CMK (cell line): ENCODE results near the gene PPP4R1.
"Not testable (repeated sequence)": the region's sequence is repeated elsewhere in the genome, so short reads cannot be mapped to it uniquely, and the experiment has no call there.

Experiments
- DNase-seq: peaks from one replicate; pipeline ENCODE4 v3.0.0-alpha.2; 2010; ENCODE audit warnings: low read depth

The PPP4R1 gene, protein sequence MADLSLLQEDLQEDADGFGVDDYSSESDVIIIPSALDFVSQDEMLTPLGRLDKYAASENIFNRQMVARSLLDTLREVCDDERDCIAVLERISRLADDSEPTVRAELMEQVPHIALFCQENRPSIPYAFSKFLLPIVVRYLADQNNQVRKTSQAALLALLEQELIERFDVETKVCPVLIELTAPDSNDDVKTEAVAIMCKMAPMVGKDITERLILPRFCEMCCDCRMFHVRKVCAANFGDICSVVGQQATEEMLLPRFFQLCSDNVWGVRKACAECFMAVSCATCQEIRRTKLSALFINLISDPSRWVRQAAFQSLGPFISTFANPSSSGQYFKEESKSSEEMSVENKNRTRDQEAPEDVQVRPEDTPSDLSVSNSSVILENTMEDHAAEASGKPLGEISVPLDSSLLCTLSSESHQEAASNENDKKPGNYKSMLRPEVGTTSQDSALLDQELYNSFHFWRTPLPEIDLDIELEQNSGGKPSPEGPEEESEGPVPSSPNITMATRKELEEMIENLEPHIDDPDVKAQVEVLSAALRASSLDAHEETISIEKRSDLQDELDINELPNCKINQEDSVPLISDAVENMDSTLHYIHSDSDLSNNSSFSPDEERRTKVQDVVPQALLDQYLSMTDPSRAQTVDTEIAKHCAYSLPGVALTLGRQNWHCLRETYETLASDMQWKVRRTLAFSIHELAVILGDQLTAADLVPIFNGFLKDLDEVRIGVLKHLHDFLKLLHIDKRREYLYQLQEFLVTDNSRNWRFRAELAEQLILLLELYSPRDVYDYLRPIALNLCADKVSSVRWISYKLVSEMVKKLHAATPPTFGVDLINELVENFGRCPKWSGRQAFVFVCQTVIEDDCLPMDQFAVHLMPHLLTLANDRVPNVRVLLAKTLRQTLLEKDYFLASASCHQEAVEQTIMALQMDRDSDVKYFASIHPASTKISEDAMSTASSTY

DNA sequence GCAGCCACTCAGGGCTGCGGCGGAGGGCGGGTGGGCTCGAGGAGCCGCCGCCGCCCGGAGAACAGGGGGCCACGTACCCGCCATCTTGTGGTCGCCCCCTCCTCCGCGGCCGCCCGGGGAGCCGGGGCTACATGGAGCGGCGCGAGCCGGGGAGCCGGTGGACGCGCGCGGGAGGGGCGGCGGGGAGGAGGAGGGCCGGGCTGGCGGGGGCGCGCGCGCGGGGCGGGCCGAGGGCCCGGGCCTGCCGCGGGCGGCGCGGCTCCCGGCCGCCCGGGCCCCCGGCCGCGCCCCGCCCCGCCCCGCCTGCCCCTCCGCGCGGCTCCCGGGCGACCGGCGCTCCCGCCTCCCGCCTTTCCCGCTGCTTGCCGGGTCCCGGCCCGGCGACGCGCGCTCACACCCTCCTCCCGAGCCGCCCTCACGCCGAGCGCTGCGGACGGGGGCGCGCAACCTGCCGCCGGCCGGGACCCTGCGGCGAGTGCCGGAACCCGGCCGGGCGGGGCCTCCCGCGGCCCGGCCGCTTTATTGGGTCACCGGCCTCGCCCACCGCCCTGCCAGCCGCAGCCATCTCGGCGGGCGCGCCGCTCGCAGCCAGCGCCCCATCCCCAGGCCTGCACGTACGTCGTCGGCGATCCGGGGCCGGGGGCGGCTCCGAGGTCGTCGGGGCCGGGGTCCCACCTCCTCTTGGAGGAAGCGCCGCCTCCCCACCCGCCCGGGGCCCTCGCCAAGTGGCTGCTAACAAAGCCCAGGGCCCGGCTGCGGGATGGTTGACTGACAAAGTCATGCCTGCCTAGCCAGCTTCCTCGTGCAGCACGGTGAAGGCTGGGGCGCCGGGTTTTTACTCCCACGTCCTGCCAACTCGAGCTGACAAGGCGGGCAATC is at the start of gene PPP4R1:
TSS of gene PPP4R1 (minus strand) at position 159 of the 879 bp plus-strand sequence. CDS start at position 84, 75 bp downstream.
- no peak for DNase-seq

- no peak for DNase-seq
These were observed 49.0 kb upstream of the PPP4R1 start for GRCh38 chr18:9663377-9663776.

GRCh38 chr18:9661564-9661963 is 47.2 kb upstream of the PPP4R1 start:
- no peak for DNase-seq

GRCh38 chr18:9659499-9660375 is 45.4 kb upstream of the PPP4R1 start:
- DNase-seq = no peak

- no peak for DNase-seq
These were observed 43.8 kb upstream of the PPP4R1 start for GRCh38 chr18:9658087-9658641.

DNA sequence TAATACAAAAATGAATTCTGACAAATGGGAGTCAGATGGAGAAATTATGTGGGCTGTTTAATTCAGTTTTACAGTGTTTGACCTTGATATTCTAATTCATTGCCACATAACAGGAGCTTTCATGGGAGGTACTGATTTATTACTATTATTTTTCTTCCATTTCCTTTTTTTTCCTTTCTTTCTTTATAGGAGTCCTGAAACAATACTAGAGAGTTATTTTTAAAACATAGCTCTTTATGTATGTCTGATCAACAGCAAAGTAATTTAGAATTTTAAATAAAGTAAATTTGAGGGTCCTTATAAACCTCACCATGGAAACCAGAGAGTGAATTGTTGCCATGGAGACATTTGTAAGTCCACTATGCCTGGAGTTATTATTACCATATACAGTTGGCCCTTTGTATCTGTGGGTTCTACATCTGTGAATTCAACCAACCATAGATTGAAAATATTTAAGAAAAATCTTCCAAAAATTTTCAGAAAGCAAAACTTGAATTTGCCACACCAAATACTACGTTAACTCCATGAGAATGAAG is 40.9 kb upstream of the PPP4R1 start:
- DNase-seq = no peak

DNA sequence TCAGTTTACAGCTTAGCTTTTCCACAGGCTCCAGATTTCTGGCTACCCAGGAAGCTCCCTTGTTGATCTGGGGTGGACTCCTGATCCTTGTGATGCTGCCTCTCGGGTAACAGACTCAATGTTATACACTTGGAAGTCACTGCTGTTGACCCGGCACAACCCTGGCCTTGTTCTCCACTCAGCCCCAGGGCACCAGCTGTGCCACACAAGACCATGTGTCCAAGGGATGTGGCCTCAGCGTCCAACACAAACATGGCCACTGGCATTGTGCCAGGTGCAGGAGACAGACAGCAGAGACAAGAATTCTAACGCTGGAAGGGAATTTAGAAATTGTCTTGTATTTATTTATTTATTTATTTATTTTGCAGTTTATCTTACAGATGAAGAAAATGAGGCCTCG is 39.0 kb upstream of the PPP4R1 start:
- DNase-seq = no peak

DNA sequence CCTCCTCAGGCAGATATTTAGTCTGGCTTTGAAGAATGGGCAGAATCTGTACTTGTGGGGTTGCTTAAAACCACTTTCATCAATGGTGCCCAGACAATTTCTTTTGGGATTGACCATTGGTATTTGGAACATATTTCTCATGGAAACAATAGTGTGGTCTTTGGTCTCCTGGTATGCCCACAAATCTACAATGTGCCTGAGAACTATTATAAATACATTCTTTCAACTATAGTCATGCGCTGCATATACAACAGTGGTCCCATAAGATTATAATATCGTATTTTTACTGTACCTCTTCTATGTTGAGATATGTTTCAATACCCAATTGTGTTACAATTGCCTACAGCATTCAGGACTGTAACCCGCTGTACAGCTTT is 34.8 kb upstream of the PPP4R1 start:
- no peak for DNase-seq

- DNase-seq = no peak
These were observed 34.2 kb upstream of the PPP4R1 start for GRCh38 chr18:9648431-9649163.

GRCh38 chr18:9647496-9648323 is 33.4 kb upstream of the PPP4R1 start:
- DNase-seq = no peak

DNA sequence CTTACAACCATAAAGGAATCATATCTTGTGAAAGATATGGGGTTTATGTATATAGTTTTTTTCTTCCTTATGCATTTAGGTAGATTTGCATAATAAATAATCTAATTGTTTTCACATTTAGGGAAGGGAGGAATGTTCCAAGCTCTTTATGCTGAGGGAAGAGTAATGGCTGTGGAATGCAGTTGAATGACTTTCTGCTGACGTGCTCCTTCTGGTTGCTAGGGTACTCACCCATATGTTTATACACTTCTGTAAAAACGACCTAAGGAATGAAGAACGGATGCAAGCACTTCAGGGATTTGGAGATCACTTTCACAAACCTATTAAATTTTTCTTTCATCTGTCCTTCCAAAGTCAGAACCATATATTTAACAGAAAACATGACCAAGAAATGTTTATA is 29.2 kb upstream of the PPP4R1 start:
- no peak for DNase-seq

- DNase-seq = no peak
These were observed 28.6 kb upstream of the PPP4R1 start for GRCh38 chr18:9642799-9643462.

DNA sequence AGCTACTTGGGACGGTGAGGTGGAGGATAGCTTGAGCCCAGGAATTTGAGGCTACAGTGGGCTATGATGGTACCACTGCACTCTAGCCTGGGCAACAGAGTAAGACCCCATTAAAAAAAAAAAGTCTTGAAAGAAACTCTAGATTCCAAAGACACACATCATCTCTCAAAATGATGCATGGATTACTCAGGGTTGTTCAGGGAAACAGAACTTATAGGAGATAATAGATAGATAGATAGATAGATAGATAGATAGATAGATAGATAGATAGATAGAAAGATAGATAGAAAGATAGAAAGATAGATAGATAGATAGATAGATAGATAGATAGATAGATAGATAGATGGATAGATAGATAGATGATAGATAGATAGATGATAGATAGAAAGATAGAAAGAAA is 26.7 kb upstream of the PPP4R1 start:
- DNase-seq = not testable (repeated sequence)

DNA sequence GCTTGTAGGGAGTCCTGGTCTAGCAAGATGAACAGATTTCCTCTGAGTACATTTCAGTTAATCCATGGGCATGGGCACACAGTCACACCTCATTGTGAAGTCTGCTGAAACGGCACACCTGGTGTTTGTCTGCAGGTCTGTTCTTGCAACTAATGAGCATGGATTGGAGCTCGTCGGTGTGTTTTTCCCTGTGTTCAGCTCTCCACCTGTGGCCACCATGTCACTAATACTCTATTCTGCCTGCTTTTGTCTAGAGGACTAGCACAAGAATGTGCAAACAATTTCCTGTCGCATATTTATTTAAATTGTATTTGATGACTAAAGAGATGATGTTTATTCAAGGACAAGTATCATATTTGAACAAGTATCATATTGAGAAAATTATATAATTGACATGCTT is 24.5 kb upstream of the PPP4R1 start:
- no peak for DNase-seq

GRCh38 chr18:9637036-9637767 is 22.8 kb upstream of the PPP4R1 start:
- DNase-seq = no peak

- DNase-seq = no peak
These were observed 20.5 kb upstream of the PPP4R1 start for GRCh38 chr18:9634856-9635255.

- DNase-seq = no peak
These were observed 17.6 kb upstream of the PPP4R1 start for GRCh38 chr18:9631814-9632496.
